Measurements from ENCODE around the gene MYO18A. TPM values are rescaled to one million over a fixed set of nuclear protein-coding genes. Genes with fewer than 3 reads are reported as not detected.

Gene MYO18A
- total and polyA plus RNA-seq, 11 donors: 83.5 to 340 (median 300) TPM

GRCh38 chr17:29140631-29141513 lies 39.3 kb downstream of the MYO18A start:
- TF ChIP-seq POLR2A (IDR thresholded peaks at IDR 0.05): no peak
- TF ChIP-seq CTCF (IDR thresholded peaks at IDR 0.05): no peak
- intact Hi-C loops (cut with DNase I): loop anchor here in 2 of 10 donors (2.0 to 10.0 kb wide), 2 partner anchors 16 to 424 kb away; partner anchors contain the start of genes ABHD15 (in 1 of the 2) and TP53I13 (in 1 of the 2)
- Histone ChIP-seq H3K27me3 (no peaks in the 10 kb centered on the region), H3K36me3 (peaks cover 0 to 16% (median 6%) of the 10 kb centered on the region in 9 donors), H3K4me1 (peaks cover 12 to 93% (median 65%) of the 10 kb centered on the region in 12 donors), H3K27ac (peak overlapping the region; percentile 76 to 97 (median 92)), H3K4me3 (peak overlapping the region; percentile 25 to 70 (median 58)), H3K9me3 (no peaks in the 10 kb centered on the region)
- ATAC-seq: peak; percentile 11 to 49 (median 25)
- DNase-seq: peak in 4 of 5 donors; percentile 55 to 84 (median 74)
- WGBS, 4 donors: 10 to 11% (median 11%) methylated on average over 15 of the region's 15 CpGs

GRCh38 chr17:29140051-29140621 lies 40.1 kb downstream of the MYO18A start:
- TF ChIP-seq POLR2A (IDR thresholded peaks at IDR 0.05): peak; percentile 83 to 88
- no peak for TF ChIP-seq CTCF (IDR thresholded peaks at IDR 0.05)
- WGBS, 4 donors: 0 to 1% (median 1%) methylated on average over 12 to 14 of the region's 14 CpGs
- DNase-seq (peak; percentile 91 to 94 (median 94)), ATAC-seq (peak; percentile 86 to 93 (median 91))
- H3K27ac ChIP-seq: peak overlapping the region; percentile 76 to 97 (median 92)
- intact Hi-C loops (cut with DNase I): loop anchor here in 2 of 10 donors (2.0 to 10.0 kb wide), 2 partner anchors 15 to 425 kb away; partner anchors contain the start of genes ABHD15 (in 1 of the 2) and TP53I13 (in 1 of the 2)
- H3K27me3 ChIP-seq: no peaks in the 10 kb centered on the region
- H3K4me3 ChIP-seq: peak overlapping the region; percentile 25 to 70 (median 58)
- H3K4me1 ChIP-seq: peaks cover 9 to 86% (median 63%) of the 10 kb centered on the region in 12 donors
- no peaks in the 10 kb centered on the region for H3K9me3 ChIP-seq
- peaks cover 0 to 24% (median 11%) of the 10 kb centered on the region in 9 donors for H3K36me3 ChIP-seq

- Histone ChIP-seq H3K9me3 (no peaks in the 10 kb centered on the region), H3K4me1 (peaks cover 9 to 76% (median 54%) of the 10 kb centered on the region in 12 donors), H3K36me3 (peaks cover 0 to 27% (median 11%) of the 10 kb centered on the region in 9 donors), H3K4me3 (peak overlapping the region in 11 of 12 donors; percentile 35 to 70 (median 60)), H3K27me3 (no peaks in the 10 kb centered on the region), H3K27ac (peak overlapping the region; percentile 76 to 97 (median 92))
- 19 to 28% (median 23%) methylated on average over 8 to 13 of the region's 13 CpGs for WGBS, 4 donors
- DNase-seq (peak; percentile 68 to 86 (median 72)), ATAC-seq (peak; percentile 49 to 54 (median 52))
- intact Hi-C loops (cut with DNase I): no loop called here
- TF ChIP-seq CTCF (IDR thresholded peaks at IDR 0.05): no peak
- TF ChIP-seq POLR2A (IDR thresholded peaks at IDR 0.05): no peak
Measured at GRCh38 chr17:29138971-29139691, 41.1 kb downstream of the MYO18A start.
